SK-N-SH (cell line): ENCODE results near the gene RREB1. TPM values are rescaled to one million over a fixed set of nuclear protein-coding genes. Genes with fewer than 3 reads are reported as not detected.

Experiments
- CTCF ChIA-PET: fragments of 300-600, 350-600 bp; formaldehyde crosslinking; extraction: SDS; loops from one replicate; lab custom pipeline; 2021; lab: Yijun Ruan, JAX
- POLR2A ChIA-PET: fragments of 350-600 bp; sonication (Branson Sonifier 250); formaldehyde crosslinking; extraction: SDS; loops from one replicate; lab custom pipeline; 2020; ENCODE audit warnings: antibody characterized with exemption, inconsistent platforms; lab: Yijun Ruan, JAX
- DNase-seq: peaks from one replicate; pipeline ENCODE4 v3.0.0; 2012
- H2AFZ ChIP-seq: fragments of 200-600 bp; sonication (generic); 2 replicates; pipeline ENCODE4 v1.8.1; 2016; ENCODE audit warnings: antibody characterized with exemption, mild to moderate bottlenecking, low read depth
- H3F3A ChIP-seq: fragments of 200-600 bp; sonication (generic); replicated peaks from 2 replicates; pipeline ENCODE3; 2016; ENCODE audit warnings: antibody characterized with exemption, mild to moderate bottlenecking; ENCODE audit not compliant: insufficient read depth
- H3K27ac ChIP-seq, 2 experiments: fragments of 200-500 bp in 1 of 2; fragments of 200-600 bp in 1 of 2; sonication (Bioruptor generic) in 1 of 2; sonication (generic), shearing (Covaris generic) in 1 of 2; 2 replicates each; pipeline versions ENCODE4 v1.5.1 to v1.6.1; 2014 to 2016; ENCODE audit warnings: low read depth in 2 of 2, inconsistent platforms in 1 of 2, low read length in 1 of 2, mild to moderate bottlenecking in 1 of 2, mixed read lengths in 1 of 2
- H3K27me3 ChIP-seq: fragments of 200-600 bp; sonication (generic), shearing (Covaris generic); 2 replicates; pipeline ENCODE4 v1.6.1; 2016; ENCODE audit warnings: mixed run types; ENCODE audit not compliant: insufficient read depth
- H3K36me3 ChIP-seq, 2 experiments: fragments of 200-500 bp in 1 of 2; fragments of 200-600 bp in 1 of 2; sonication (Bioruptor generic) in 1 of 2; sonication (generic) in 1 of 2; replicated peaks in 1 of 2; 2 replicates each; pipeline versions ENCODE3 to v1.5.1; 2014 to 2016; ENCODE audit warnings: low read length in 1 of 2, mild to moderate bottlenecking in 1 of 2; ENCODE audit not compliant: insufficient read depth in 2 of 2, control insufficient read depth in 1 of 2
- H3K4me1 ChIP-seq, 2 experiments: fragments of 200-500 bp in 1 of 2; fragments of 200-600 bp in 1 of 2; sonication (Bioruptor generic) in 1 of 2; sonication (generic), shearing (Covaris generic) in 1 of 2; 2 replicates each; pipeline versions ENCODE4 v1.5.1 to v1.6.1; 2014 to 2016; ENCODE audit warnings: low read depth in 1 of 2, low read length in 1 of 2, mixed run types in 1 of 2; ENCODE audit not compliant: insufficient read depth in 2 of 2, control insufficient read depth in 1 of 2
- H3K4me2 ChIP-seq: fragments of 200-600 bp; sonication (generic), shearing (Covaris generic); 2 replicates; pipeline ENCODE4 v1.6.1; 2017; ENCODE audit warnings: mixed run types
- H3K4me3 ChIP-seq, 2 experiments: fragments of 200-500 bp in 1 of 2; fragments of 200-600 bp in 1 of 2; sonication (Bioruptor generic) in 1 of 2; sonication (generic), shearing (Covaris generic) in 1 of 2; 2 replicates each; pipeline versions ENCODE4 v1.5.1 to v1.8.1; 2014 to 2016; ENCODE audit warnings: low read depth in 2 of 2, inconsistent platforms in 1 of 2, low read length in 1 of 2, mild to moderate bottlenecking in 1 of 2, mixed read lengths in 1 of 2, moderate library complexity in 1 of 2
- H3K79me2 ChIP-seq: fragments of 200-600 bp; sonication (generic); 2 replicates; pipeline ENCODE4 v1.8.1; 2017; ENCODE audit warnings: mild to moderate bottlenecking; ENCODE audit not compliant: insufficient read depth
- H3K9ac ChIP-seq: fragments of 200-600 bp; sonication (generic); 2 replicates; pipeline ENCODE4 v1.6.1; 2017; ENCODE audit warnings: mixed run types
- H3K9me2 ChIP-seq: fragments of 200-600 bp; sonication (generic); 2 replicates; pipeline ENCODE4 v1.6.1; 2017; ENCODE audit warnings: mixed run types
- H3K9me3 ChIP-seq: fragments of 200-600 bp; sonication (generic); 2 replicates; pipeline ENCODE4 v1.6.1; 2017; ENCODE audit warnings: mixed run types, mild to moderate bottlenecking, moderate library complexity
- H4K20me1 ChIP-seq: fragments of 200-600 bp; sonication (generic); 2 replicates; pipeline ENCODE4 v1.6.1; 2017; ENCODE audit warnings: mild to moderate bottlenecking, mixed run types; ENCODE audit not compliant: insufficient read depth
- CHD2 ChIP-seq: fragments of 150-350 bp; IDR thresholded peaks from 2 replicates; pipeline ENCODE4 v1.6.1; 2018; ENCODE audit warnings: low read length; ENCODE audit not compliant: partially characterized antibody
- CTCF ChIP-seq: fragments of 200-600 bp; sonication (generic); IDR thresholded peaks from 2 replicates; pipeline ENCODE4 v1.6.1; 2017; ENCODE audit warnings: antibody characterized with exemption, mild to moderate bottlenecking, moderate library complexity
- ELF1 ChIP-seq: IDR thresholded peaks from 2 replicates; pipeline ENCODE4 v1.4.0; 2012
- EZH2phosphoT487 ChIP-seq: fragments of 200-600 bp; sonication (generic); IDR thresholded peaks from 2 replicates; pipeline ENCODE4 v1.6.1; 2017; ENCODE audit warnings: low read depth, mixed run types, mild to moderate bottlenecking, antibody characterized with exemption, moderate library complexity, borderline replicate concordance
- FOSL2 ChIP-seq: IDR thresholded peaks from 2 replicates; pipeline ENCODE4 v1.4.0; 2012; ENCODE audit warnings: low read depth, mild to moderate bottlenecking, moderate library complexity, borderline replicate concordance
- FOXJ3 ChIP-seq: sonication (generic); formaldehyde crosslinking; IDR thresholded peaks from 2 replicates; pipeline ENCODE4 v1.5.1; 2020; ENCODE audit warnings: mild to moderate bottlenecking, missing genetic modification reagents
- FOXM1 ChIP-seq: IDR thresholded peaks from 2 replicates; pipeline ENCODE4 v1.4.0; 2012; ENCODE audit warnings: low read depth, mild to moderate bottlenecking
- GABPA ChIP-seq: IDR thresholded peaks from 2 replicates; pipeline ENCODE4 v1.4.0; 2012; ENCODE audit warnings: low read depth, mild to moderate bottlenecking
- GATA2 ChIP-seq: sonication (generic); formaldehyde crosslinking; IDR thresholded peaks from 2 replicates; pipeline ENCODE4 v1.5.0; 2020; ENCODE audit warnings: mild to moderate bottlenecking, missing genetic modification reagents
- IRF3 ChIP-seq: fragments of 150-350 bp; IDR thresholded peaks from 2 replicates; pipeline ENCODE4 v1.6.1; 2016; ENCODE audit warnings: mild to moderate bottlenecking, low read depth, low read length
- JUND ChIP-seq: IDR thresholded peaks from 2 replicates; pipeline ENCODE4 v1.4.0; 2012
- MXI1 ChIP-seq: IDR thresholded peaks from 2 replicates; pipeline ENCODE4 v1.6.1; 2012; ENCODE audit warnings: mild to moderate bottlenecking, low read depth, low read length, improper control_type of control experiment
- POLR2AphosphoS5 ChIP-seq: IDR thresholded peaks from 2 replicates; pipeline ENCODE4 v1.6.1; 2012; ENCODE audit warnings: low read depth, low read length
- RAD21 ChIP-seq: IDR thresholded peaks from 2 replicates; pipeline ENCODE4 v1.6.1; 2012; ENCODE audit warnings: mild to moderate bottlenecking, low read length
- SMC3 ChIP-seq: IDR thresholded peaks from 2 replicates; pipeline ENCODE4 v1.6.1; 2012; ENCODE audit warnings: low read depth, low read length, improper control_type of control experiment
- TEAD4 ChIP-seq: IDR thresholded peaks from 2 replicates; pipeline ENCODE4 v1.4.0; 2012; ENCODE audit warnings: mild to moderate bottlenecking, borderline replicate concordance; ENCODE audit not compliant: insufficient read depth
- USF1 ChIP-seq: IDR thresholded peaks from 2 replicates; pipeline ENCODE4 v1.4.0; 2012; ENCODE audit warnings: low read depth, borderline replicate concordance
- USF2 ChIP-seq: fragments of 150-350 bp; IDR thresholded peaks from 2 replicates; pipeline ENCODE4 v1.6.1; 2017; ENCODE audit warnings: antibody characterized with exemption, low read length, low read depth, borderline replicate concordance
- ZBTB33 ChIP-seq: IDR thresholded peaks from 2 replicates; pipeline ENCODE4 v1.4.0; 2012; ENCODE audit warnings: low read depth, borderline replicate concordance
- WGBS: methylation state at CpG from one replicate; pipeline ENCODE4 v1.1.6; 2017; ENCODE audit warnings: low lambda C conversion rate; 5-methylcytosine and 5-hydroxymethylcytosine counted together
- polyA plus RNA-seq, 3 experiments: library from polyadenylated mRNA; depleted of rRNA; stranded (reverse); fragments of >200 nt; gene quantifications; 2 replicates each; pipeline ENCODE4 v1.2.3, GENCODE V29; 2012

RREB1 gene
- polyA plus RNA-seq, 1 of the 3 experiments (the other 2 are of a cell fraction): 2.0 TPM

- no peak for TF ChIP-seq USF2
- TF ChIP-seq GATA2 (CRISPR knock-in tag): no peak
- no peak for TF ChIP-seq CHD2
- no peak for TF ChIP-seq MXI1
- no peak for TF ChIP-seq SMC3
- no peak for TF ChIP-seq JUND
- TF ChIP-seq ZBTB33: no peak
- no peak for TF ChIP-seq TEAD4
- TF ChIP-seq CTCF: no peak
- TF ChIP-seq GABPA: no peak
- no peak for TF ChIP-seq FOXJ3
- no peak for TF ChIP-seq USF1
- TF ChIP-seq FOXM1: no peak
- TF ChIP-seq ELF1: no peak
- no peak for TF ChIP-seq POLR2AphosphoS5
- no peak for TF ChIP-seq FOSL2
- no peak for TF ChIP-seq EZH2phosphoT487
- no peak for TF ChIP-seq RAD21
- TF ChIP-seq IRF3: no peak
- no peak overlapping the region for H3K4me2 ChIP-seq
- H3K9me2 ChIP-seq: no peaks in the 10 kb centered on the region
- H3K27me3 ChIP-seq: no peaks in the 10 kb centered on the region
- no peak overlapping the region for H3K9ac ChIP-seq
- no peak overlapping the region for H2AFZ ChIP-seq
- H3K4me3 ChIP-seq: no peak overlapping the region
- H3K36me3 ChIP-seq: no peaks in the 10 kb centered on the region
- H3K4me1 ChIP-seq: no peaks in the 10 kb centered on the region
- 83% methylated on average over 6 of the region's 6 CpGs for WGBS
- no peaks in the 10 kb centered on the region for H3K79me2 ChIP-seq
- H3F3A ChIP-seq: no peaks in the 10 kb centered on the region
- POLR2A ChIA-PET: no interaction called here
- CTCF ChIA-PET: no interaction called here
- no peaks in the 10 kb centered on the region for H4K20me1 ChIP-seq
- DNase-seq: no peak
- H3K27ac ChIP-seq: no peak overlapping the region
- no peaks in the 10 kb centered on the region for H3K9me3 ChIP-seq
Measured at GRCh38 chr6:7060769-7061516, 46.8 kb upstream of the RREB1 start.
